ENCODE data around the gene BPIFB6. TPM values are rescaled to one million over a fixed set of nuclear protein-coding genes. Genes with fewer than 3 reads are reported as not detected.

BPIFB6 gene
- total and polyA plus RNA-seq, 2 of the 4 experiments (the other 2 are of a cell fraction): not detected

DNA sequence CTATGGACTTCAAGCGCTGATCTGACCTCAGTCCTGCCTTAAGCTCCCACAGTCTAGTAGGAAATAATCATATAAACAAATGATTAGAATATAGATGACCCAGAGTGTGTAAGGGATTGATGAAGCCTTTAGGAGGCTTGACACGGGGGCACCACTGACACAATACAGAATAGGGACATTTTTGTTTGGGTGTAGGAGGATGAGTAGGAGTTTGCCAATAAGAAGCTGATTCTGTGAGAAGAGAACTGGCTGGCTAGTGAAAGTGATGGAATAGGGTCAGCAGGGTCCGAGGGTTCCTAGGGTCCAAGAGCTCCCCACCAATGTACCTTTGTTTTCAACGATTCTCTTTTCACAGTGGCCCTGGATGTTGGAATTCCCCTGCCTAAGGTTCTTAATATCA lies 40.9 kb downstream of the BPIFB6 start:
- Histone ChIP-seq H4K5ac (ENCODE audit: low read depth, low read length) (no peak overlapping the region), H3K4me1 (ENCODE audit: control insufficient read depth, insufficient read depth, low read length) (no peaks in the 10 kb centered on the region), H3K79me1 (ENCODE audit: low read depth in 1 of 2, low read length in 2 of 2) (no peaks in the 10 kb centered on the region), H3K56ac (ENCODE audit: extremely low read depth, insufficient read depth, low read length) (no peak overlapping the region), H3K4ac (ENCODE audit: low read depth, low read length) (no peak overlapping the region), H3K4me3 (ENCODE audit: insufficient read depth, low read depth, low read length) (no peak overlapping the region), H3K36me3 (ENCODE audit: control insufficient read depth, insufficient read depth, low read length) (no peaks in the 10 kb centered on the region), H2AFZ (replicated peaks; ENCODE audit: low read length, poor library complexity) (no peak overlapping the region), H3K4me2 (ENCODE audit: low read depth, low read length) (no peak overlapping the region), H3K18ac (ENCODE audit: low read depth, low read length) (no peak overlapping the region), H2AK5ac (ENCODE audit: low read depth, low read length) (no peak overlapping the region), H3K9me1 (ENCODE audit: insufficient read depth, low read length) (no peaks in the 10 kb centered on the region), H4K8ac (ENCODE audit: low read depth in 2 of 2, low read length in 2 of 2) (no peak overlapping the region), H2BK15ac (ENCODE audit: low read depth, low read length) (no peak overlapping the region), H4K20me1 (ENCODE audit: insufficient read depth, low read length) (no peaks in the 10 kb centered on the region; the same call in 1 of the 2 replicates), H3K27ac (ENCODE audit: insufficient read depth, low read length) (no peak overlapping the region), H4K91ac (ENCODE audit: insufficient read depth, low read depth, low read length) (no peak overlapping the region), H2AK9ac (replicated peaks; ENCODE audit: low read depth, low read length, poor library complexity) (no peak overlapping the region), H3K9me3 (ENCODE audit: control insufficient read depth, insufficient read depth, low read length) (no peaks in the 10 kb centered on the region), H3K27me3 (ENCODE audit: control insufficient read depth, insufficient read depth, low read length) (peaks cover 16% of the 10 kb centered on the region), H2BK5ac (ENCODE audit: low read depth, low read length, poor library complexity, severe bottlenecking) (no peak overlapping the region), H3K23ac (ENCODE audit: low read depth, low read length) (no peak overlapping the region), H2BK20ac (ENCODE audit: low read depth, low read length) (no peak overlapping the region), H2BK120ac (ENCODE audit: low read depth, low read length) (no peak overlapping the region), H3K9ac (ENCODE audit: low read depth, low read length) (no peak overlapping the region), H3K14ac (replicated peaks; ENCODE audit: low read depth, low read length) (no peak overlapping the region)
- no peak for TF ChIP-seq CHD1 (IDR thresholded peaks at IDR 0.05; ENCODE audit: low read depth, low read length)
- TF ChIP-seq MXI1 (IDR thresholded peaks at IDR 0.05; ENCODE audit: borderline replicate concordance, low read depth, low read length): no peak
- TF ChIP-seq MAZ (IDR thresholded peaks at IDR 0.05; ENCODE audit: borderline replicate concordance, low read depth, low read length): no peak
- no peak for TF ChIP-seq CTCF (conservative IDR thresholded peaks at IDR 0.05; ENCODE audit: low read depth, low read length)
- DNase-seq (no peak), ATAC-seq (ENCODE audit: low read depth) (no peak)
- intact Hi-C loops (cut with micrococcal nuclease) (no loop called here), in situ Hi-C loops (cut with MboI; ENCODE audit: low sequenced_read_pairs) (no loop called here), dilution Hi-C loops (cut with HindIII; ENCODE audit: low sequenced_read_pairs, unreplicated experiment) (no loop called here)
- ChIA-PET POLR2A (ENCODE audit: unreplicated experiment) (no interaction called here), CTCF (no interaction called here)
- no CpG with 5 or more reads among the region's 4 CpGs for WGBS, 2 experiments (ENCODE audit: extremely low coverage in 2 of 2, insufficient read length in 1 of 2)
- BruUV-seq (replicated peaks): no TSS peak

Measured in IMR-90 (cell line).